ENCODE measurements around the gene VAC14.

The VAC14 gene

DNA sequence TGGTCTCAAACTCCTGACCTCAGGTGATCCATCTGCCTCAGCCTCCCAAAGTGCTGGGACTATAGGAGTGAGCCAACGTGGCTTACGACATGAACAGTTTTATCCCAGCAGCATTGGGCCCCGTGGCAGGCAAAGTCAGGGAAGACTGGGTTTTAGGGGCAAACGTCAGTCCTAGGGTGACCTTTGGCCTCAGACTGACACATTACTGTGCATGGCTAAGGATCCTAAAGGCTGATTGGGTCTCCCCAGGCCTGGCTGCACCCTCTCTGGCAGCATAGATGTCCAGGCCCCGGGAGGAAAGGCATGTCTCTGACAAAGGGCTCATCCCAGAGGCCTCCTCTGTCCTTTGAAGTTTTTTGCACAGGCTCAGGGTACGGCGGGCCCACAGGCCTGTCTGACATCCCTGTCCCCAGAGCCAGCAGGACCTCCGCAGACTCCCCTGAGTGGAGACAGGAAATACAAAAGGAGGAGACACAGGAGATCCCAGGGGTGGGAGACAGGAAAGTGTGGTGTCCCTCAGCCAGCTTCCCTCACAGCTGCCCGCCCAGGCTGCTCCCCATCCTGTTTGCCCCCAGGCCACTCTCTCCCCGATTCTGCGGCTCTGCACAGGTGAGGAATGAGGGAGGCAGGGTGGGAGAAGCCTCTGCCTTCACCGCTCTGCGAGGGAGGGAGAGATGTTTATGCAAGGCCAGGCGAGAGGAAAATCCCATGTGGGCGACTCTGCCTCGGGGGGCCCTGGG, 60.6 kb downstream of the VAC14 start:
- no peak for TF ChIP-seq TAF1 (IDR thresholded peaks at IDR 0.05; ENCODE audit: low read depth, low read length)
- TF ChIP-seq SPI1 (IDR thresholded peaks at IDR 0.05; ENCODE audit: low read depth, low read length) = no peak
- TF ChIP-seq PAX5 (IDR thresholded peaks at IDR 0.05; ENCODE audit: insufficient read depth, low read length, severe bottlenecking) = no peak
- TF ChIP-seq POLR2AphosphoS5 (IDR thresholded peaks at IDR 0.05; ENCODE audit: low read depth, low read length) = no peak
- TF ChIP-seq POU2F2 (IDR thresholded peaks at IDR 0.05; ENCODE audit: low read depth, low read length) = no peak
- no peak for TF ChIP-seq POLR2A (IDR thresholded peaks at IDR 0.05; ENCODE audit: low read depth, low read length)
- no peak for DNase-seq (ENCODE audit: insufficient read length, low spot score)
- no peak for FAIRE-seq

- FAIRE-seq (no peak), DNase-seq (ENCODE audit: insufficient read length, low spot score) (no peak)
- TF ChIP-seq POLR2AphosphoS5 (IDR thresholded peaks at IDR 0.05; ENCODE audit: low read depth, low read length) (no peak), TAF1 (IDR thresholded peaks at IDR 0.05; ENCODE audit: low read depth, low read length) (no peak), PAX5 (IDR thresholded peaks at IDR 0.05; ENCODE audit: insufficient read depth, low read length, severe bottlenecking) (no peak), POU2F2 (IDR thresholded peaks at IDR 0.05; ENCODE audit: low read depth, low read length) (no peak), SPI1 (IDR thresholded peaks at IDR 0.05; ENCODE audit: low read depth, low read length) (no peak), POLR2A (IDR thresholded peaks at IDR 0.05; ENCODE audit: low read depth, low read length) (no peak)
These were observed 61.6 kb downstream of the VAC14 start for GRCh38 chr16:70739389-70739788.

- TF ChIP-seq POU2F2 (IDR thresholded peaks at IDR 0.05; ENCODE audit: low read depth, low read length) (no peak), POLR2A (IDR thresholded peaks at IDR 0.05; ENCODE audit: low read depth, low read length) (no peak), SPI1 (IDR thresholded peaks at IDR 0.05; ENCODE audit: low read depth, low read length) (no peak), POLR2AphosphoS5 (IDR thresholded peaks at IDR 0.05; ENCODE audit: low read depth, low read length) (no peak), TAF1 (IDR thresholded peaks at IDR 0.05; ENCODE audit: low read depth, low read length) (no peak), PAX5 (IDR thresholded peaks at IDR 0.05; ENCODE audit: insufficient read depth, low read length, severe bottlenecking) (no peak)
- DNase-seq (ENCODE audit: insufficient read length, low spot score) (no peak), FAIRE-seq (peak; percentile 72)
These were observed 62.6 kb downstream of the VAC14 start for GRCh38 chr16:70738083-70738977.

DNA sequence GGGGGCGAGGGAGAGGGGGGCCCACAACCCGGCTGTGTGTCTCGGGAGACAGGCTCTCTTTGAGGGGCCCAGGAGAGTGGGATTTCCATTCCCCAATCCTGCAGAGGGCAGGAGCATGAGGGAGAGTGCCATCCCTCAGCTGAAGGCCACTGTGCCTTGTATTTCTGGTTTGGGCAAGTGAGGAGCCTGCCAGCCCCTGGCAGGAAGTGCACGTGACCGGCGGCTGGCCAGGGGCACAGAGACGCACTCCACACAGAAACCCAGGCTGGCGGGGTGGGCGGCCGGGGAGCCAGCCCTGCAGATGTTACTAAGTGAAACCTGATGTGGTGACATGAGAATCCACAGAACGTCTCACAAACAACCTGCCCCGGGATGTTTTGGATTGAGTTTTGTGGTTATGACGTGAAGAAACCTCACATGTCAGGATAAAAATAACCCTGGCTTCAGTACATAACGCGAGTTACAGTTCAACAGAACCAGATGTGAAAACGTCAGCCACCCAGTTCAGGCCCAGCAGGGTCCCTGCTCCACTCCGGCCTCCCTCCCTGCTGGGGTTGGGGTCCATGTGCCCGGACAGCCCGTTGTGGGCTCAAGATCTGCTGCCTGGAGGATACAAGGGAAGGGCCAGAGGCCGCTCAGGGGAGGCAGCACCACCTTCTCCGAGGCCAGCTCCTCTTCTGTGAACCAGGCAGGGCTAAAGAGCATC, 63.4 kb downstream of the VAC14 start:
- FAIRE-seq (peak; percentile 87), DNase-seq (ENCODE audit: insufficient read length, low spot score) (peak; percentile 87)
- TF ChIP-seq SPI1 (IDR thresholded peaks at IDR 0.05; ENCODE audit: low read depth, low read length) (no peak), POLR2AphosphoS5 (IDR thresholded peaks at IDR 0.05; ENCODE audit: low read depth, low read length) (peak; percentile 62; the same call in 1 of the 2 replicates), TAF1 (IDR thresholded peaks at IDR 0.05; ENCODE audit: low read depth, low read length) (no peak), POU2F2 (IDR thresholded peaks at IDR 0.05; ENCODE audit: low read depth, low read length) (0 out of 2 replicates have a peak, but pooled peaks have one; percentile 6), PAX5 (IDR thresholded peaks at IDR 0.05; ENCODE audit: insufficient read depth, low read length, severe bottlenecking) (no peak), POLR2A (IDR thresholded peaks at IDR 0.05; ENCODE audit: low read depth, low read length) (peak; percentile 58; the same call in 1 of the 2 replicates)

- TF ChIP-seq SPI1 (IDR thresholded peaks at IDR 0.05; ENCODE audit: low read depth, low read length) (no peak), TAF1 (IDR thresholded peaks at IDR 0.05; ENCODE audit: low read depth, low read length) (no peak), POU2F2 (IDR thresholded peaks at IDR 0.05; ENCODE audit: low read depth, low read length) (no peak), PAX5 (IDR thresholded peaks at IDR 0.05; ENCODE audit: insufficient read depth, low read length, severe bottlenecking) (no peak), POLR2AphosphoS5 (IDR thresholded peaks at IDR 0.05; ENCODE audit: low read depth, low read length) (no peak), POLR2A (IDR thresholded peaks at IDR 0.05; ENCODE audit: low read depth, low read length) (no peak)
- FAIRE-seq (peak; percentile 40), DNase-seq (ENCODE audit: insufficient read length, low spot score) (no peak)
These were observed 64.2 kb downstream of the VAC14 start for GRCh38 chr16:70736465-70737376.

- FAIRE-seq (no peak), DNase-seq (ENCODE audit: insufficient read length, low spot score) (no peak)
- TF ChIP-seq SPI1 (IDR thresholded peaks at IDR 0.05; ENCODE audit: low read depth, low read length) (no peak), POLR2AphosphoS5 (IDR thresholded peaks at IDR 0.05; ENCODE audit: low read depth, low read length) (no peak), POLR2A (IDR thresholded peaks at IDR 0.05; ENCODE audit: low read depth, low read length) (no peak), TAF1 (IDR thresholded peaks at IDR 0.05; ENCODE audit: low read depth, low read length) (no peak), PAX5 (IDR thresholded peaks at IDR 0.05; ENCODE audit: insufficient read depth, low read length, severe bottlenecking) (no peak), POU2F2 (IDR thresholded peaks at IDR 0.05; ENCODE audit: low read depth, low read length) (no peak)
These were observed 65.6 kb downstream of the VAC14 start for GRCh38 chr16:70735141-70735979.

GRCh38 chr16:70734522-70735095, 66.3 kb downstream of the VAC14 start:
- TF ChIP-seq PAX5 (IDR thresholded peaks at IDR 0.05; ENCODE audit: insufficient read depth, low read length, severe bottlenecking) = no peak
- TF ChIP-seq TAF1 (IDR thresholded peaks at IDR 0.05; ENCODE audit: low read depth, low read length) = no peak
- TF ChIP-seq POLR2AphosphoS5 (IDR thresholded peaks at IDR 0.05; ENCODE audit: low read depth, low read length) = no peak
- TF ChIP-seq POU2F2 (IDR thresholded peaks at IDR 0.05; ENCODE audit: low read depth, low read length) = no peak
- no peak for TF ChIP-seq POLR2A (IDR thresholded peaks at IDR 0.05; ENCODE audit: low read depth, low read length)
- no peak for TF ChIP-seq SPI1 (IDR thresholded peaks at IDR 0.05; ENCODE audit: low read depth, low read length)
- FAIRE-seq (no peak), DNase-seq (ENCODE audit: insufficient read length, low spot score) (no peak)

All from GM12891 (cell line).